WERI-Rb-1 (cell line): Measurements from ENCODE around the gene DNAJB2.
A peak's percentile ranks its signal among the peaks of the same experiment; 100 is the strongest.
"Not testable (repeated sequence)": the region's sequence is repeated elsewhere in the genome, so short reads cannot be mapped to it uniquely, and the experiment has no call there.

Experiments
- DNase-seq: peaks from one replicate; pipeline ENCODE4 v3.0.0-alpha.2; 2020
- H3K27ac ChIP-seq: fragments of 250-450 bp; sonication (Bioruptor Pico); 2 replicates; pipeline ENCODE4 v1.5.1; 2020; ENCODE audit warnings: mild to moderate bottlenecking, moderate library complexity
- H3K27me3 ChIP-seq: fragments of 250-450 bp; sonication (Bioruptor Pico); 2 replicates; pipeline ENCODE4 v1.5.1; 2021; ENCODE audit warnings: mild to moderate bottlenecking, low read depth, moderate library complexity; ENCODE audit not compliant: insufficient read depth, severe bottlenecking
- H3K36me3 ChIP-seq: fragments of 250-450 bp; sonication (Bioruptor Pico); 2 replicates; pipeline ENCODE4 v1.5.1; 2020; ENCODE audit warnings: mild to moderate bottlenecking, moderate library complexity
- H3K4me3 ChIP-seq: 2 replicates; pipeline ENCODE4 v1.5.1; 2011; ENCODE audit warnings: low read depth, mild to moderate bottlenecking, control low read depth, low read length
- H3K9me3 ChIP-seq: fragments of 250-450 bp; sonication (Bioruptor Pico); 2 replicates; pipeline ENCODE4 v1.5.1; 2021; ENCODE audit warnings: mild to moderate bottlenecking, moderate library complexity; ENCODE audit not compliant: severe bottlenecking
- TF ChIP-seq, protein P1 (sequence below): IDR thresholded peaks from 2 replicates; pipeline ENCODE4 v1.5.1; 2011; ENCODE audit warnings: low read depth, mild to moderate bottlenecking, control low read depth, inconsistent platforms, low read length

The DNAJB2 gene

DNA sequence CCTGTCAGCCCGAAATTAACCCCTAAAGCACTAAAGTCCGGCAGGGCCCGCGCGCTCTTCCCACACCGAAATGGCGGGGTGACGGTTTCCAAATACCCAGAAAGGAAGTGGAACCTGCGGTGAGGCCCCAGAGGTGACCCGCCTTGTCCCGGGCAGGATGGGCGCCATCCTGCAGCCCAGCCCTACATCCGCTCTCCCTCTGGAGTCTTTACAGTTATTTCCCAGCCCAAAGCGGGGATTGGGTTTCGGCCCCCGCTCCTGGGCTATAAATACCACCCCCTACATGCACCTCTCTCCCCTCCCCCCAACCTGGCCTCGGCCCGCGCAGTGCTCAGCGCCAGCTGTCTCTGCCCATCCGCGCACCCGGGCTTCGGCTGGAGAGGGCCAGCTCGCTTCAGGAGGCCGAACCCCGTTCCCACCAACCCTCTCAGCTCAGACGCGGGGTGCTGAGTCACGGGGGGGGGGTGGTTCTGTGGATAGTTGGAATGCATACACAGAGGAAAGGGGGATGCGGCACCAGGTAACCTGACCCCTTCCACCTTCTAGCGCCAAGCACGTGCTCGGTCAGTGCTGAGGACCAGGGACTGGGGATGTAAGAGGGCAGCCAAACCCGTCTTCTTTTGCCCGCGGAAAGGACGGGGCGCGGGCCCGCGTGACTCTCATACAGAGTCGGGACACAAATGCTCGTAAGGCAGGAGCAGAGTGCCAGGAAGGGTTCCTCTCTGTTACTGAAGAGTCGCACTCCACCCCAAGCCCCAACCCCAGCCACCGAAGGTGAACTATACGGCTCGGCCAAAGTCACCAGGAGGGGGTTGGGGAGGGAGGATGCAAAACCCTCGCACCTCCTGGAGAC lies 26.0 kb upstream of the DNAJB2 start, which contains the start of gene TUBA4B:
Gene TUBA4B (plus strand): TSS at position 344 of the 853 bp plus-strand sequence. CDS start 165 bp downstream, at position 509.
- Histone ChIP-seq H3K27ac (peak within 1 kb of the TSS; percentile 96), H3K9me3 (no peaks in the 10 kb centered on the region), H3K36me3 (peaks cover 35% of the 10 kb centered on the region), H3K4me3 (peak within 1 kb of the TSS; percentile 66), H3K27me3 (peaks cover 3% of the 10 kb centered on the region)
- DNase-seq, result peak; percentile 87
- TF ChIP-seq, protein P1, sequence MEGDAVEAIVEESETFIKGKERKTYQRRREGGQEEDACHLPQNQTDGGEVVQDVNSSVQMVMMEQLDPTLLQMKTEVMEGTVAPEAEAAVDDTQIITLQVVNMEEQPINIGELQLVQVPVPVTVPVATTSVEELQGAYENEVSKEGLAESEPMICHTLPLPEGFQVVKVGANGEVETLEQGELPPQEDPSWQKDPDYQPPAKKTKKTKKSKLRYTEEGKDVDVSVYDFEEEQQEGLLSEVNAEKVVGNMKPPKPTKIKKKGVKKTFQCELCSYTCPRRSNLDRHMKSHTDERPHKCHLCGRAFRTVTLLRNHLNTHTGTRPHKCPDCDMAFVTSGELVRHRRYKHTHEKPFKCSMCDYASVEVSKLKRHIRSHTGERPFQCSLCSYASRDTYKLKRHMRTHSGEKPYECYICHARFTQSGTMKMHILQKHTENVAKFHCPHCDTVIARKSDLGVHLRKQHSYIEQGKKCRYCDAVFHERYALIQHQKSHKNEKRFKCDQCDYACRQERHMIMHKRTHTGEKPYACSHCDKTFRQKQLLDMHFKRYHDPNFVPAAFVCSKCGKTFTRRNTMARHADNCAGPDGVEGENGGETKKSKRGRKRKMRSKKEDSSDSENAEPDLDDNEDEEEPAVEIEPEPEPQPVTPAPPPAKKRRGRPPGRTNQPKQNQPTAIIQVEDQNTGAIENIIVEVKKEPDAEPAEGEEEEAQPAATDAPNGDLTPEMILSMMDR, result no peak

DNA sequence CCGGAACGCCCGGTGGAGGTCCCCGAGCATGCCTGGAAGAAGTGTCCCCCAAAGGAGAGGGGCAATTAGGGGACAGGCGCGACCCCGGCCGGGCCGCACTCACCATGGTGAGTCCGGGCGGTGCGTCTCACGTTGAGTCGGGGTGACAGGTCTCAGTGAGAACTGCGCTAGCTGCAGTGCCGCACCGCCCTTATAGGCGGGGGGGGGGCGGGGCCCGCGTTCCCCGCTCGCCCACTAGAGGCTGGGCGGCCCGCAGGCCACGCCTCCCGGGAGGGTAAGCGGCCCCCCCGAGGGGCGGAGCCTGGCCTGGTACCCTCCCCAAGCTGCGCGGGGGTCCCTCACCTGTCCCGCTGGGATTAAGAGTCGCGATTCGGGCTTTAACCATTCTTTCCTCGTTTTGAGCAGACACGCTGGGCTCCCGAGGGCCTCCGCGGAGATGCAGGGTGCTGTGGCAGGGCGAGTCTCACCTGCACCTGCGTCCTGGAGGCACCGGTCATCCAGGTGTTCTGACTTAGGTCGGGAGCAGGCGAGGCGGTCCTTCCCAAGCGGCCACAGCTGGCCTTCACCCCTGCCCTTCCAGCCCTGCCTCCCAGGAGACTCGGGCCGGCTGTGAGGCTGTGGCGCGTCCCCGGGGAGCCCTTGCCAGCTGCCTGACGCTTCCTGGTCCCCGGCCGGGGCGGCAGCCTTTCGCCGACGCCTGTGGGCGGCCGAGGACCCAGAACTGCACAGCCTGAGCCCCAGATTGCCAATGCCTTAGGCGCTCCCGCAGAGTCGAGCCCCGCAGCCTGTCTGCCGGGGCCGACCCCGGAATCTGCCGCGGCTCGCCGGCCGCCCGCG lies 25.2 kb upstream of the DNAJB2 start, which contains the start of gene TUBA4A:
Gene TUBA4A (minus strand): TSS at position 166 of the 837 bp plus-strand sequence. CDS start 60 bp downstream, at position 106.
- TF ChIP-seq, protein P1, result no peak
- H3K36me3 ChIP-seq, result peaks cover 28% of the 10 kb centered on the region
- no peaks in the 10 kb centered on the region for H3K9me3 ChIP-seq
- H3K4me3 ChIP-seq, result peak within 1 kb of the TSS; percentile 66
- peak; percentile 89 for DNase-seq
- peak within 1 kb of the TSS; percentile 96 for H3K27ac ChIP-seq
- H3K27me3 ChIP-seq, result peaks cover 3% of the 10 kb centered on the region

GRCh38 chr2:219254590-219255201 lies 24.5 kb upstream of the DNAJB2 start:
- H3K36me3 ChIP-seq, result peaks cover 20% of the 10 kb centered on the region
- no peak for DNase-seq
- peaks cover 3% of the 10 kb centered on the region for H3K27me3 ChIP-seq
- TF ChIP-seq, protein P1, result no peak
- H3K27ac ChIP-seq, result no peak overlapping the region; the same call in 1 of the 2 replicates
- H3K4me3 ChIP-seq, result peak overlapping the region; percentile 66
- no peaks in the 10 kb centered on the region for H3K9me3 ChIP-seq

- not testable (repeated sequence) for H3K27ac ChIP-seq, H3K9me3 ChIP-seq, H3K4me3 ChIP-seq, H3K27me3 ChIP-seq, DNase-seq, H3K36me3 ChIP-seq
Measured at GRCh38 chr2:219258942-219259341, 20.2 kb upstream of the DNAJB2 start.

DNA sequence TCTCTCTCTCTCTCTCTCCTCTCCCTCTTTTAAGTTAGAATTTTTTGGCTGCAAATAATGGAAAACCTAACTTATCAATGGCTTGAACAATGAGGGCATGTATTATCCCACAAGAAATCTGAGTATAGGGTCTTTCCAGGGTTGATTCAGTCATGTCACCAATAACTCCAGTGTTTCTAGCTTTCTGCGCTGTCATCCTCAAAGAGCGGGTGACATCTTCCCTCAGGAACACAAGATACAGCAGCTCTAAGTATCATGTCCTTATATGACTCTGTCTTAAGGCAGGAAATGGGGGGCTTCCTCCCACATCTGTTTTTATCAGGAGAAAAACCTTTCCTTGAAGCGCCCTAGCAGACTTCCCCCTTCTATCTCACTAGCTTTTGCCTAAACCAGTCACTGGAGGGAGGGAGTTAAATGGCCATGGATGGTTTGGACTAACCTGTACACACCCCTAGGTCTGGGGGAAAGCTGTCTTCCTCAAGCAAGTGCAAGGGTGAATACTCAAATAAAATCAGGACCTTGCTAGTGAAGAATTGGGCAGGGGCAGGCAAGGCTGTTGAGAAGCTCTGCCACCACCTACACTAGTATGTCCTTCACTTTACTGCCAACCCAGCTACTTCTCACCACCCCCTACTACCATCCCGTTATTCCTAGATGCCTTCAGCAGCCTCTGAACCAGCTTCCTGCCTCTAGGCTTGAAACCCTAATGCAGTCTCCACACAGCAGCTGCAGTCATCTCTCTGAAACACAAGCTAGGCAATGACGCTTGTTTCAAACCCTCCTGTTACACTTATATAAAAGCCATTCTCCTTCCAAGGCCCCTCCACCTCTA lies 17.9 kb upstream of the DNAJB2 start:
- Histone ChIP-seq H3K27ac (no peak overlapping the region), H3K9me3 (no peaks in the 10 kb centered on the region), H3K4me3 (no peak overlapping the region), H3K27me3 (no peaks in the 10 kb centered on the region), H3K36me3 (no peaks in the 10 kb centered on the region)
- no peak for DNase-seq
- TF ChIP-seq, protein P1, result no peak
